OCI-LY3 (cell line): Measurements from ENCODE around the gene SLC24A4.

Source experiments
- EZH2phosphoT487 ChIP-seq: fragments of 200-600 bp; shearing (Covaris generic); IDR thresholded peaks from 2 replicates; pipeline ENCODE4 v1.6.1; 2018; ENCODE audit warnings: antibody characterized with exemption, mixed run types, low read depth
- TF ChIP-seq, protein P1 (sequence below): fragments of 200-600, 300-600 bp; sonication (generic); IDR thresholded peaks from 2 replicates; pipeline ENCODE4 v1.5.1; 2014; ENCODE audit warnings: antibody characterized with exemption, low read length, low read depth

DNA sequence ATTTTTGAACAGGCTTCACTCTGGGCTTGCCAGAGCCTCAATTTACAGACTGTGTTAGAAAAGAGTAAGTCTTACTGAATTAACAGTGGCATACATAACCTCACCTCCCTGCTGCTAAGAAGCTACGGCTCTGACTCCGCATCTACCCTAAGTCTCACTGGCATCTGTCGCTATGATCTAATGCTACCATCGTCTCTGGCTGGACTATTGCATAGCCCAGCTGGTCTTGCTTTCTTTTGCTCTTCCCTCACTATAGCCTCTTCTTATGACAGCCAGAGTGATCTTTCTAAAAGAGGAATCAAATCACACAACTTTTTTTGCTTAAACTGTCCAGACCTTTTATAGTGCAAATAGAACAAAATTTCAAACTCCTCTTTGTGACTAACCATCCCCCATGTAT, 81.1 kb downstream of the SLC24A4 start:
- TF ChIP-seq, protein P1, sequence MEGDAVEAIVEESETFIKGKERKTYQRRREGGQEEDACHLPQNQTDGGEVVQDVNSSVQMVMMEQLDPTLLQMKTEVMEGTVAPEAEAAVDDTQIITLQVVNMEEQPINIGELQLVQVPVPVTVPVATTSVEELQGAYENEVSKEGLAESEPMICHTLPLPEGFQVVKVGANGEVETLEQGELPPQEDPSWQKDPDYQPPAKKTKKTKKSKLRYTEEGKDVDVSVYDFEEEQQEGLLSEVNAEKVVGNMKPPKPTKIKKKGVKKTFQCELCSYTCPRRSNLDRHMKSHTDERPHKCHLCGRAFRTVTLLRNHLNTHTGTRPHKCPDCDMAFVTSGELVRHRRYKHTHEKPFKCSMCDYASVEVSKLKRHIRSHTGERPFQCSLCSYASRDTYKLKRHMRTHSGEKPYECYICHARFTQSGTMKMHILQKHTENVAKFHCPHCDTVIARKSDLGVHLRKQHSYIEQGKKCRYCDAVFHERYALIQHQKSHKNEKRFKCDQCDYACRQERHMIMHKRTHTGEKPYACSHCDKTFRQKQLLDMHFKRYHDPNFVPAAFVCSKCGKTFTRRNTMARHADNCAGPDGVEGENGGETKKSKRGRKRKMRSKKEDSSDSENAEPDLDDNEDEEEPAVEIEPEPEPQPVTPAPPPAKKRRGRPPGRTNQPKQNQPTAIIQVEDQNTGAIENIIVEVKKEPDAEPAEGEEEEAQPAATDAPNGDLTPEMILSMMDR: no peak
- TF ChIP-seq EZH2phosphoT487: no peak
